Thyroid gland (tissue), 4 donors: ENCODE data around the gene PDF.

Experiments used
- CTCF ChIP-seq, 6 experiments: fragments of 200-600 bp in 3 of 6; fragments of 450-650 bp in 3 of 6; sonication (generic) in 3 of 6; IDR thresholded peaks; one replicate each; pipeline ENCODE4 v1.5.1; 2016 to 2019; ENCODE audit warnings: antibody characterized with exemption in 6 of 6, mild to moderate bottlenecking in 2 of 6, inconsistent platforms in 1 of 6, moderate library complexity in 1 of 6
- POLR2A ChIP-seq, 2 donors: fragments of 450-650 bp; IDR thresholded peaks; one replicate each; pipeline ENCODE4 v1.6.1; 2017; ENCODE audit warnings: antibody characterized with exemption in 2 of 2, mild to moderate bottlenecking in 2 of 2, moderate library complexity in 1 of 2

GRCh38 chr16:69326172-69326873 is 4.1 kb downstream of the PDF start:
- TF ChIP-seq CTCF (IDR thresholded peaks at IDR 0.05), result no peak
- TF ChIP-seq POLR2A (IDR thresholded peaks at IDR 0.05), result no peak
